Uterus (tissue), 2 donors: ENCODE measurements around the gene GNPTAB.

Source experiments
- POLR2A ChIP-seq, 2 donors: fragments of 450-650 bp; IDR thresholded peaks; one replicate each; pipeline ENCODE4 v1.6.1; 2016; ENCODE audit warnings: antibody characterized with exemption in 2 of 2, mild to moderate bottlenecking in 1 of 2, moderate library complexity in 1 of 2
- TF ChIP-seq, protein P1 (sequence below), 4 experiments: fragments of 200-600 bp in 2 of 4; fragments of 450-650 bp in 2 of 4; sonication (generic) in 2 of 4; IDR thresholded peaks; one replicate each; pipeline ENCODE4 v1.5.1; 2016 to 2019; ENCODE audit warnings: antibody characterized with exemption in 4 of 4, mild to moderate bottlenecking in 2 of 4, moderate library complexity in 1 of 4

GRCh38 chr12:101748907-101749306 lies 81.9 kb downstream of the GNPTAB start:
- TF ChIP-seq, protein P1, sequence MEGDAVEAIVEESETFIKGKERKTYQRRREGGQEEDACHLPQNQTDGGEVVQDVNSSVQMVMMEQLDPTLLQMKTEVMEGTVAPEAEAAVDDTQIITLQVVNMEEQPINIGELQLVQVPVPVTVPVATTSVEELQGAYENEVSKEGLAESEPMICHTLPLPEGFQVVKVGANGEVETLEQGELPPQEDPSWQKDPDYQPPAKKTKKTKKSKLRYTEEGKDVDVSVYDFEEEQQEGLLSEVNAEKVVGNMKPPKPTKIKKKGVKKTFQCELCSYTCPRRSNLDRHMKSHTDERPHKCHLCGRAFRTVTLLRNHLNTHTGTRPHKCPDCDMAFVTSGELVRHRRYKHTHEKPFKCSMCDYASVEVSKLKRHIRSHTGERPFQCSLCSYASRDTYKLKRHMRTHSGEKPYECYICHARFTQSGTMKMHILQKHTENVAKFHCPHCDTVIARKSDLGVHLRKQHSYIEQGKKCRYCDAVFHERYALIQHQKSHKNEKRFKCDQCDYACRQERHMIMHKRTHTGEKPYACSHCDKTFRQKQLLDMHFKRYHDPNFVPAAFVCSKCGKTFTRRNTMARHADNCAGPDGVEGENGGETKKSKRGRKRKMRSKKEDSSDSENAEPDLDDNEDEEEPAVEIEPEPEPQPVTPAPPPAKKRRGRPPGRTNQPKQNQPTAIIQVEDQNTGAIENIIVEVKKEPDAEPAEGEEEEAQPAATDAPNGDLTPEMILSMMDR (IDR thresholded peaks at IDR 0.05): no peak
- TF ChIP-seq POLR2A (IDR thresholded peaks at IDR 0.05): no peak
